GM12875 (cell line): ENCODE results near the gene NCAM1.
"Not testable (repeated sequence)": the region's sequence is repeated elsewhere in the genome, so short reads cannot be mapped to it uniquely, and the experiment has no call there.

Source experiments
- H3K4me3 ChIP-seq: one replicate; pipeline ENCODE4 v1.5.1; 2011; ENCODE audit warnings: low read depth, low read length, control low read depth
- TF ChIP-seq, protein P1 (sequence below): IDR thresholded peaks from 2 replicates; pipeline ENCODE4 v1.5.1; 2011; ENCODE audit warnings: low read depth, mild to moderate bottlenecking, control low read depth, inconsistent platforms, low read length, moderate library complexity, borderline replicate concordance; ENCODE audit not compliant: insufficient read depth

Gene NCAM1

DNA sequence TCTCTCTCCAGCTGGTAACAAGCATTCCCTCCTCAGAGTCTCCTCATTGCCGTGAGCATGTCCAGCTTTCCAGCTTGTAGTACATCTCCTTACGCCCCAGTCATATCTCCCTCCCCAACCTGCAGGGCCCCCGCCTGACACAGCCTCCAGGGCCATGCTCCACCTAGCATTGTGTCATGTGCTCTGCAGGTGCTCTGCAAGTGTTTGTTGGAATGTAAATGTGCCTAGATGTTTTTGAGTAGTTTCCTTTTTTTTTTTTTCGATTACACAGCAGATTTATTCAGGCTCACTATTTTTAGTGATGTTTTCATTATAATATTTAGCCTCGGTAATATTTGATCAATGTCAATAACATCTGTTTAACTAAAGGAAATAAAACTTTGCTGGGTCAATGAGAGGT, 82.5 kb downstream of the NCAM1 start:
- TF ChIP-seq, protein P1, sequence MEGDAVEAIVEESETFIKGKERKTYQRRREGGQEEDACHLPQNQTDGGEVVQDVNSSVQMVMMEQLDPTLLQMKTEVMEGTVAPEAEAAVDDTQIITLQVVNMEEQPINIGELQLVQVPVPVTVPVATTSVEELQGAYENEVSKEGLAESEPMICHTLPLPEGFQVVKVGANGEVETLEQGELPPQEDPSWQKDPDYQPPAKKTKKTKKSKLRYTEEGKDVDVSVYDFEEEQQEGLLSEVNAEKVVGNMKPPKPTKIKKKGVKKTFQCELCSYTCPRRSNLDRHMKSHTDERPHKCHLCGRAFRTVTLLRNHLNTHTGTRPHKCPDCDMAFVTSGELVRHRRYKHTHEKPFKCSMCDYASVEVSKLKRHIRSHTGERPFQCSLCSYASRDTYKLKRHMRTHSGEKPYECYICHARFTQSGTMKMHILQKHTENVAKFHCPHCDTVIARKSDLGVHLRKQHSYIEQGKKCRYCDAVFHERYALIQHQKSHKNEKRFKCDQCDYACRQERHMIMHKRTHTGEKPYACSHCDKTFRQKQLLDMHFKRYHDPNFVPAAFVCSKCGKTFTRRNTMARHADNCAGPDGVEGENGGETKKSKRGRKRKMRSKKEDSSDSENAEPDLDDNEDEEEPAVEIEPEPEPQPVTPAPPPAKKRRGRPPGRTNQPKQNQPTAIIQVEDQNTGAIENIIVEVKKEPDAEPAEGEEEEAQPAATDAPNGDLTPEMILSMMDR, result no peak
- no peak overlapping the region for H3K4me3 ChIP-seq

DNA sequence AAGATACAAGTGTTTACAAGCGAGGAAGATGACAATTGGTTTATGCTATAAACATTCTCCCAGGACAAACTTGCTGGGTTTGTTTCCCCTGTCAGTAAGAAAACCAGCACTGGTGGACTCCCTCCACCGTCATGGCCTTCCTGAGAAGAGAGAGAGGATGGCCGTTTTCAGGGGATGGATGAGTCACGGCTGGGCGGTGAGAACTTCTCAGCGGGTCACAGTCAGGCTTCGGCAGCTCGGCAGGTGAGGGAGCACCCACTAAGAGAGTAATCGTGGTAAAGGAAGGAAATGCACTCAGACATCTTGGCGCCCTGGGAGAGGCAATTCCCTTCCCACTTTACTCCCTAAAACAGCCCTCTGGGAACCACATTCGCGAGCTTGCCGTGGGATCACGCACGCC, 83.9 kb downstream of the NCAM1 start:
- TF ChIP-seq, protein P1, result no peak
- no peak overlapping the region for H3K4me3 ChIP-seq

DNA sequence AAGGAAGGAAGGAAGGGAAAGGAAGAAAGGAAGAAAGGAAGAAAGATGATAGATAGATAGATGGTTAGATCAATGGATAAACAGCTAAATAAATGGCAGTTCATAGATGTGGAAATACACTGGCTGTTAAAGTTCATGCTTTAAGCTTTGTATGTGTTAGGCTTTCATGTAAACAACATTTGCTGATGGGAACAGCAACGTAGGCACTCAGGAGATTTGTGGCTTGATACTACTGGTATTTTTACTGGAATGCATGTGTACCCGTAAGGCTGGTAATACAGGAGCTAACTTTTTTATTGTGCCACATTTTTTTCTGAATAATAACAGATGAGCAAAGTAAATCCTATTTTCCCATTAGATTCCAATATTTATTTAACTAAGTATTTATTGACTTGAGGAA, 85.6 kb downstream of the NCAM1 start:
- TF ChIP-seq, protein P1, result no peak
- no peak overlapping the region for H3K4me3 ChIP-seq

DNA sequence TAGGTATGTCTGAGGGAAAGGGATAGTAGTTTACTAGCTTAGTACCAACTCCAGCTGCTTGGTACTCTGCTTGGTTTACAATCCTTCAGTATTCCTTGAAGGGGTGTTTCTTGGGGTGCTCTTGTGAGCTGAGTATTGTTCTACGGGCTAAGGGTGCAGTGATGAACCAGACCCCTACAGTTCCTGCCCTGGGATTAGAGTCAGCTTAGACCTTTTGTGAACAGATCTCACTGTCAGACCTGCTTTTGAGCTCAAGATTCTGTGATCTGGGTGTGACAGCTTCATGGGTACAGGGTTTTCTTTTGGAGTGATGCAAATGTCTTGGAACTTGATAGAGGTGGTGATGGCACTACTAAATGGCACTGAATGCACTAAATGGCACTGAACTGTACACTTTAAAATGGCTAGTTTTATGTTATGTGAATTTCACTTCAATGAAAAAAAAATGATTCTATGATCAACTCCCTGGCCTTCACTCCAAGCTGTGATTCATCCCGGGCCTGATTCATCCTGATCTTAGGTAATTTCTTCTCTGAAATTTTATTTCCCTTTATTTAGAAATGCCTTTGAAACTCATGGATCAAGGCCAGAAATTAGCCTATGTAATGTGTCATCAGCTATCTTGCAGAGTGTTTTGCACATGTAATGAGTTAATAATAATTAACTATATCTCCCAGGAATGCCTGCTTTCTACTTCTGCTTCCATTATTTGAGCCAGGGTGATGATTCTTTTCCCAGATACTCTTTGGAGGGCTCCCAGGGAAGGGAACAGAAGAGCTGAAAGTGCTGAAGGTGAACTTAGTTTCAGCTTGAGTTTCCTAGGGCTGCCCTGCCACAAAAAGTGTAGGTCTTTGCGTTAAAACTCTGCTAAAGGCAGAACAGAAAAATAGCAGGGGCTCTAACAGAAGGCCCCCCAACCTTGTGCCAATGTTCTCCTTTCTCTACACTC, 87.9 kb downstream of the NCAM1 start:
- TF ChIP-seq, protein P1, result no peak
- H3K4me3 ChIP-seq, result no peak overlapping the region

DNA sequence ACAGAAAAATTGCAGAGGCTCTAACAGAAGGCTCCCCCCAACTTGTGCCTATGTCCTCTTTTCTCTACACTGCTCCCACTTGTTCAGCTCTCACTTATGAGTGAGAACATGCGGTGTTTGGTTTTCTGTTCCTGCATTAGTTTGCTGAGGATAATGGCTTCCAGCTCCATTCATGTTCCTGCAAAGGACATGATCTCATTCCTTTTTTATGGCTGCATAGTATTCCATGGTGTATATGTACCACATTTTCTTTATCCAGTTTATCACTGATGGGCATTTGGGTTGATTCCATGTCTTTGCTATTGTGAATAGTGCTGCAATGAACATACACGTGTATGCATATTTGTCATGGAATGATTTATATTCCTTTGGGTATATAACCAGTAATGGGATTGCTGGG, 91.8 kb downstream of the NCAM1 start:
- not testable (repeated sequence) for H3K4me3 ChIP-seq

DNA sequence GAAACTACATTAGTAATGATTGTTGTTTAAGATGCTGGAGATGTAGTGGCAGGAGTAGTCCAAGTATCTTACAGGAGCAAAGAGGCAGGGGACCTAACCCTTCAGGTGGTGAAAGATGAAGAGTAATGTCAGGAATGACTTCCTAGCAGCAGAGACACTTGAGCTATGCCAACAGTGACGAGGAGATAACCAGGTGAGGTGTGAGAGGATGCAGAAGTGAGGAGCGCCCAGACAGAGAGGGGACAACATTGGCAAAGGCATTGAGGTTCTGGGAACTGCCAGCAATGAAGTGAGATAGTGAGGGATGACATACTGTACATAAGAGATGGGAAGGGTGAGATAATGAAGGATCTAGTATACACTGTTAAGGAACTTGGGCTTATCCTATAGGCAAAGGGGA, 95.8 kb downstream of the NCAM1 start:
- TF ChIP-seq, protein P1, result no peak
- H3K4me3 ChIP-seq, result no peak overlapping the region

DNA sequence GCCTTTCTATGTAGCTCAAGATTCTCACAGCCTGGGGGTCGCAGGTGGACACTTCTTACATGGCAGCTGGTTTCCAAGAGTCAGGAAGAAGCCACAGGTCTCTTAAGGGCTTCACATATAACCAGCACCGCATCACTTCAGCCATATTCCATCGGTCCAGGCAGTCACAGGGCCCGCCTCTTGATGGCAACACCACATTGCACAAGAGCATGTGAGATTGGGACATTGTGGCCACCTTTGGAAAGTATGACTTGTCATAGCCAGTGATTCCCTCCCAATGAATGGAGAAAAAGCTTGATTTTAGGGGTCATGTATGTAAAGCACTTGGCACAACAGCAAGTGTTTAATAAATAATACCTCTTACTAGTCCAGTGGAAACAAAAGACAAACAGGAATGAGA, 98.3 kb downstream of the NCAM1 start:
- TF ChIP-seq, protein P1, result no peak
- H3K4me3 ChIP-seq, result no peak overlapping the region
